Sigmoid colon (tissue), 7 donors: ENCODE measurements around the gene DSTN. TPM values are rescaled to one million over a fixed set of nuclear protein-coding genes. Genes with fewer than 3 reads are reported as not detected.

Experiments
- DNase-seq: peaks from one replicate; pipeline ENCODE4 v3.0.0-alpha.2; 2019
- H3K27ac ChIP-seq, 4 donors: fragments of 200-600 bp; sonication (generic); one replicate each; pipeline ENCODE4 v1.5.1; 2016 to 2019; ENCODE audit warnings: mild to moderate bottlenecking in 1 of 4
- H3K27me3 ChIP-seq, 3 donors: fragments of 200-600 bp; sonication (generic); one replicate each; pipeline ENCODE4 v1.5.1; 2019; ENCODE audit warnings: mild to moderate bottlenecking in 1 of 3
- H3K36me3 ChIP-seq, 4 donors: fragments of 200-600 bp; sonication (generic); one replicate each; pipeline ENCODE4 v1.5.1; 2016 to 2019
- H3K4me1 ChIP-seq, 4 donors: fragments of 200-600 bp; sonication (generic); one replicate each; pipeline ENCODE4 v1.5.1; 2017 to 2019
- H3K4me3 ChIP-seq, 4 donors: fragments of 200-600 bp; sonication (generic); one replicate each; pipeline ENCODE4 v1.5.1; 2017 to 2019; ENCODE audit warnings: mild to moderate bottlenecking in 2 of 4, moderate library complexity in 1 of 4
- H3K9me3 ChIP-seq, 4 donors: fragments of 200-600 bp in 3 of 4; sonication (generic) in 3 of 4; one replicate each; pipeline versions ENCODE4 v1.5.1 to v1.6.1; 2013 to 2019
- EP300 ChIP-seq, 4 donors: sonication (generic); formaldehyde crosslinking; IDR thresholded peaks; one replicate each; pipeline ENCODE4 v1.6.1; 2017; ENCODE audit warnings: antibody characterized with exemption in 4 of 4
- POLR2A ChIP-seq, 2 donors: fragments of 450-650 bp; IDR thresholded peaks; one replicate each; pipeline ENCODE4 v1.6.1; 2016; ENCODE audit warnings: antibody characterized with exemption in 2 of 2, mild to moderate bottlenecking in 2 of 2, moderate library complexity in 2 of 2
- POLR2AphosphoS5 ChIP-seq, 4 donors: sonication (generic); formaldehyde crosslinking; IDR thresholded peaks; one replicate each; pipeline ENCODE4 v1.6.1; 2017; ENCODE audit warnings: antibody characterized with exemption in 4 of 4
- WGBS, 2 donors: extraction: QIAGEN DNeasy Blood & Tissue Kit; methylation state at CpG; one replicate each; pipeline ENCODE4 v1.1.7; 2013; 5-methylcytosine and 5-hydroxymethylcytosine counted together
- intact Hi-C: fragments of 100-400 bp; cut with DNase I; formaldehyde crosslinking; loops from one replicate; pipeline ENCODE4 v1.15.1; 2023
- polyA plus RNA-seq, 3 donors: library from polyadenylated mRNA; stranded (reverse); fragments of 200-250 nt; gene quantifications; one replicate each; pipeline ENCODE4 v1.2.3, GENCODE V29; 2013
- total RNA-seq, 4 donors: library from RNA; depleted of rRNA; stranded (reverse); fragments of >200 nt; gene quantifications; one replicate each; pipeline ENCODE4 v1.1.0, GENCODE V29; 2016
- TF ChIP-seq, protein P1 (sequence below), 4 experiments: fragments of 450-650 bp in 3 of 4; fragments of 200-600 bp in 1 of 4; IDR thresholded peaks; one replicate each; pipeline ENCODE4 v1.5.1; 2016 to 2019; ENCODE audit warnings: antibody characterized with exemption in 4 of 4, mild to moderate bottlenecking in 3 of 4, moderate library complexity in 2 of 4
- donor health status: healthy with polysubstance abuse.
- donor health status: Bipolar disorder and iron deficiency.
- donor health status: healthy.

The DSTN gene
- total and polyA plus RNA-seq, 7 donors, result 429 to 2,237 (median 1,872) TPM

DNA sequence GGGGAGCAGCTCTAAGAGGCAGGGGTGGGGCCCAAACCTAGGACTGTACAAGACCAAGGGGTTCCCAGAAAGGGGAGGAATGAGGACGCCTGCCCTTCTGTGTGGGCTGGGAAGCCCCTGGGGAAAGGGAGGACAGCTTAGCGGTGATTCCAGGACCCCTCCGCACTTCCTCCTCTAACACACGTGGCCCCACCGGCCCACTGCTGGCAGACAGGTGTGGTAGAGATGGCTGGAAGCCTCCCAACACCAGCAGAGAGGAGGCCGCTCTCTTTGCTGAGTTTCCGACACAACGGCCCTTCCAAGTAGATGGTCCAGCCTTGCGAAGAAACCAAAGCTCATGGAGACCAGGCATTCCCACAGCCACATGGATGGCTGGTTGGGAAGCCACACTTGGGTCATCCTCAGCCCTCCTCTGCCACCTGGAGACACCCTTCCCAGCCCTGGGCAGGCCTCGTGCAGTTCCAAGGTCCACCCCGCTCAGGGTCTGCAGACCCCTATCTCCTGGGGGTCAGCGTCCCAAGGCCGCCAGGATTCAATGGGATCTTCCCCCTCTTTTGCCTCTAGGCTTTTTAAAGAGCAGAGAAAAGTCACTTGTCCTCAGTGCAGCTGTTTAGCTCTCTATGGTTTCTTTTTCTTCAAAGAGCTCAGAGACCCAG, 68.2 kb downstream of the DSTN start:
- Histone ChIP-seq H3K9me3 (no peaks in the 10 kb centered on the region), H3K27ac (peak overlapping the region in 3 of 4 donors; percentile 17 to 23 (median 22)), H3K27me3 (no peaks in the 10 kb centered on the region), H3K4me3 (no peak overlapping the region), H3K4me1 (peaks cover 0 to 53% (median 34%) of the 10 kb centered on the region in 4 donors), H3K36me3 (peaks cover 5 to 83% (median 34%) of the 10 kb centered on the region in 4 donors)
- no peak for DNase-seq
- TF ChIP-seq POLR2A (IDR thresholded peaks at IDR 0.05) (no peak), POLR2AphosphoS5 (IDR thresholded peaks at IDR 0.05) (no peak), EP300 (IDR thresholded peaks at IDR 0.05) (no peak)
- TF ChIP-seq, protein P1, sequence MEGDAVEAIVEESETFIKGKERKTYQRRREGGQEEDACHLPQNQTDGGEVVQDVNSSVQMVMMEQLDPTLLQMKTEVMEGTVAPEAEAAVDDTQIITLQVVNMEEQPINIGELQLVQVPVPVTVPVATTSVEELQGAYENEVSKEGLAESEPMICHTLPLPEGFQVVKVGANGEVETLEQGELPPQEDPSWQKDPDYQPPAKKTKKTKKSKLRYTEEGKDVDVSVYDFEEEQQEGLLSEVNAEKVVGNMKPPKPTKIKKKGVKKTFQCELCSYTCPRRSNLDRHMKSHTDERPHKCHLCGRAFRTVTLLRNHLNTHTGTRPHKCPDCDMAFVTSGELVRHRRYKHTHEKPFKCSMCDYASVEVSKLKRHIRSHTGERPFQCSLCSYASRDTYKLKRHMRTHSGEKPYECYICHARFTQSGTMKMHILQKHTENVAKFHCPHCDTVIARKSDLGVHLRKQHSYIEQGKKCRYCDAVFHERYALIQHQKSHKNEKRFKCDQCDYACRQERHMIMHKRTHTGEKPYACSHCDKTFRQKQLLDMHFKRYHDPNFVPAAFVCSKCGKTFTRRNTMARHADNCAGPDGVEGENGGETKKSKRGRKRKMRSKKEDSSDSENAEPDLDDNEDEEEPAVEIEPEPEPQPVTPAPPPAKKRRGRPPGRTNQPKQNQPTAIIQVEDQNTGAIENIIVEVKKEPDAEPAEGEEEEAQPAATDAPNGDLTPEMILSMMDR (IDR thresholded peaks at IDR 0.05), result no peak
- WGBS, 2 donors, result 86 to 88% methylated on average over 13 of the region's 13 CpGs
- intact Hi-C loops, result no loop called here

GRCh38 chr20:17638835-17639407, 69.0 kb downstream of the DSTN start:
- Histone ChIP-seq H3K4me3 (no peak overlapping the region), H3K27me3 (no peaks in the 10 kb centered on the region), H3K36me3 (peaks cover 0 to 75% (median 29%) of the 10 kb centered on the region in 4 donors), H3K4me1 (peaks cover 0 to 58% (median 40%) of the 10 kb centered on the region in 4 donors), H3K27ac (peak overlapping the region in 1 of 4 donors; percentile 23), H3K9me3 (no peaks in the 10 kb centered on the region)
- WGBS, 2 donors, result 91 to 95% methylated on average over 6 of the region's 6 CpGs
- intact Hi-C loops, result no loop called here
- TF ChIP-seq EP300 (IDR thresholded peaks at IDR 0.05) (no peak), POLR2A (IDR thresholded peaks at IDR 0.05) (no peak), POLR2AphosphoS5 (IDR thresholded peaks at IDR 0.05) (no peak)
- TF ChIP-seq, protein P1 (IDR thresholded peaks at IDR 0.05), result no peak
- DNase-seq, result no peak

GRCh38 chr20:17640146-17640874, 70.4 kb downstream of the DSTN start:
- WGBS, 2 donors, result 89 to 93% methylated on average over 12 of the region's 12 CpGs
- no peak overlapping the region for H3K27ac ChIP-seq
- peaks cover 0 to 57% (median 39%) of the 10 kb centered on the region in 4 donors for H3K4me1 ChIP-seq
- no peak overlapping the region for H3K4me3 ChIP-seq
- intact Hi-C loops, result no loop called here
- peaks cover 0 to 61% (median 23%) of the 10 kb centered on the region in 4 donors for H3K36me3 ChIP-seq
- TF ChIP-seq EP300 (IDR thresholded peaks at IDR 0.05) (no peak), POLR2A (IDR thresholded peaks at IDR 0.05) (no peak), POLR2AphosphoS5 (IDR thresholded peaks at IDR 0.05) (no peak)
- TF ChIP-seq, protein P1 (IDR thresholded peaks at IDR 0.05), result no peak
- H3K27me3 ChIP-seq, result no peaks in the 10 kb centered on the region
- H3K9me3 ChIP-seq, result no peaks in the 10 kb centered on the region
- no peak for DNase-seq

DNA sequence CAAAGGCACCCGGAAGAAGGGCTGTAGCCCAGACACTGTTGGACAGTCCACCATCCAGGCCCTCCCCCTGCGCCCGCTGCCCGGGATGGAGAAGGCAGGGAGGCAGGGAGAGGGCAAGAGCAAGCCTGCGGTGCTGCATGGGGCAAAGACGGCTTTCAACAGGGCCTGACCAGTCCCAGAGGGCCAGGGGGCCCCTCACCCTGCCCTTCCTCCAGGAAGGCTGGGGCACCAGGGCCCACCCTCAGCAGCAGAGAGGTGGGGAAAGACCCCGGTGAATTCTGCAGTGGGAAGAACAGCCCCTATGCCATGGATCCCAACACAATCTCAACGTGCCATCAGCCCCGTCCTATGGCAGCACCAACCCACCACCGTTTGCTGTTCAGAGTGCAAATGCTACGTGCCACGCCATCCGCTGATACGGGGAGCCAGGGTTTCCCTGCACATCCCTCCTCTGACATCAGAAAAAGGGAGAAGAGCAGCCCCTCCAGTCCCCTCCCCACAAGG, 71.1 kb downstream of the DSTN start:
- Histone ChIP-seq H3K4me3 (no peak overlapping the region), H3K27me3 (no peaks in the 10 kb centered on the region), H3K4me1 (peaks cover 0 to 54% (median 38%) of the 10 kb centered on the region in 4 donors), H3K36me3 (peaks cover 0 to 55% (median 19%) of the 10 kb centered on the region in 4 donors), H3K9me3 (no peaks in the 10 kb centered on the region), H3K27ac (peak overlapping the region in 1 of 4 donors; percentile 9)
- DNase-seq, result no peak
- TF ChIP-seq, protein P1 (IDR thresholded peaks at IDR 0.05), result no peak
- TF ChIP-seq EP300 (IDR thresholded peaks at IDR 0.05) (no peak), POLR2A (IDR thresholded peaks at IDR 0.05) (no peak), POLR2AphosphoS5 (IDR thresholded peaks at IDR 0.05) (no peak)
- intact Hi-C loops, result no loop called here
- 93 to 94% methylated on average over 14 of the region's 14 CpGs for WGBS, 2 donors
